SK-N-SH (cell line): ENCODE results near the gene CCDC69. TPM values are rescaled to one million over a fixed set of nuclear protein-coding genes. Genes with fewer than 3 reads are reported as not detected.
"Not testable (repeated sequence)": the region's sequence is repeated elsewhere in the genome, so short reads cannot be mapped to it uniquely, and the experiment has no call there.

Experiments
- CTCF ChIA-PET: fragments of 300-600, 350-600 bp; formaldehyde crosslinking; extraction: SDS; loops from one replicate; lab custom pipeline; 2021; lab: Yijun Ruan, JAX
- POLR2A ChIA-PET: fragments of 350-600 bp; sonication (Branson Sonifier 250); formaldehyde crosslinking; extraction: SDS; loops from one replicate; lab custom pipeline; 2020; ENCODE audit warnings: antibody characterized with exemption, inconsistent platforms; lab: Yijun Ruan, JAX
- DNase-seq: peaks from one replicate; pipeline ENCODE4 v3.0.0; 2012
- H2AFZ ChIP-seq: fragments of 200-600 bp; sonication (generic); 2 replicates; pipeline ENCODE4 v1.8.1; 2016; ENCODE audit warnings: antibody characterized with exemption, mild to moderate bottlenecking, low read depth
- H3F3A ChIP-seq: fragments of 200-600 bp; sonication (generic); replicated peaks from 2 replicates; pipeline ENCODE3; 2016; ENCODE audit warnings: antibody characterized with exemption, mild to moderate bottlenecking; ENCODE audit not compliant: insufficient read depth
- H3K27ac ChIP-seq, 2 experiments: fragments of 200-500 bp in 1 of 2; fragments of 200-600 bp in 1 of 2; sonication (Bioruptor generic) in 1 of 2; sonication (generic), shearing (Covaris generic) in 1 of 2; 2 replicates each; pipeline versions ENCODE4 v1.5.1 to v1.6.1; 2014 to 2016; ENCODE audit warnings: low read depth in 2 of 2, inconsistent platforms in 1 of 2, low read length in 1 of 2, mild to moderate bottlenecking in 1 of 2, mixed read lengths in 1 of 2
- H3K27me3 ChIP-seq: fragments of 200-600 bp; sonication (generic), shearing (Covaris generic); 2 replicates; pipeline ENCODE4 v1.6.1; 2016; ENCODE audit warnings: mixed run types; ENCODE audit not compliant: insufficient read depth
- H3K36me3 ChIP-seq, 2 experiments: fragments of 200-500 bp in 1 of 2; fragments of 200-600 bp in 1 of 2; sonication (Bioruptor generic) in 1 of 2; sonication (generic) in 1 of 2; replicated peaks in 1 of 2; 2 replicates each; pipeline versions ENCODE3 to v1.5.1; 2014 to 2016; ENCODE audit warnings: low read length in 1 of 2, mild to moderate bottlenecking in 1 of 2; ENCODE audit not compliant: insufficient read depth in 2 of 2, control insufficient read depth in 1 of 2
- H3K4me1 ChIP-seq, 2 experiments: fragments of 200-500 bp in 1 of 2; fragments of 200-600 bp in 1 of 2; sonication (Bioruptor generic) in 1 of 2; sonication (generic), shearing (Covaris generic) in 1 of 2; 2 replicates each; pipeline versions ENCODE4 v1.5.1 to v1.6.1; 2014 to 2016; ENCODE audit warnings: low read depth in 1 of 2, low read length in 1 of 2, mixed run types in 1 of 2; ENCODE audit not compliant: insufficient read depth in 2 of 2, control insufficient read depth in 1 of 2
- H3K4me2 ChIP-seq: fragments of 200-600 bp; sonication (generic), shearing (Covaris generic); 2 replicates; pipeline ENCODE4 v1.6.1; 2017; ENCODE audit warnings: mixed run types
- H3K4me3 ChIP-seq, 2 experiments: fragments of 200-500 bp in 1 of 2; fragments of 200-600 bp in 1 of 2; sonication (Bioruptor generic) in 1 of 2; sonication (generic), shearing (Covaris generic) in 1 of 2; 2 replicates each; pipeline versions ENCODE4 v1.5.1 to v1.8.1; 2014 to 2016; ENCODE audit warnings: low read depth in 2 of 2, inconsistent platforms in 1 of 2, low read length in 1 of 2, mild to moderate bottlenecking in 1 of 2, mixed read lengths in 1 of 2, moderate library complexity in 1 of 2
- H3K79me2 ChIP-seq: fragments of 200-600 bp; sonication (generic); 2 replicates; pipeline ENCODE4 v1.8.1; 2017; ENCODE audit warnings: mild to moderate bottlenecking; ENCODE audit not compliant: insufficient read depth
- H3K9ac ChIP-seq: fragments of 200-600 bp; sonication (generic); 2 replicates; pipeline ENCODE4 v1.6.1; 2017; ENCODE audit warnings: mixed run types
- H3K9me2 ChIP-seq: fragments of 200-600 bp; sonication (generic); 2 replicates; pipeline ENCODE4 v1.6.1; 2017; ENCODE audit warnings: mixed run types
- H3K9me3 ChIP-seq: fragments of 200-600 bp; sonication (generic); 2 replicates; pipeline ENCODE4 v1.6.1; 2017; ENCODE audit warnings: mixed run types, mild to moderate bottlenecking, moderate library complexity
- H4K20me1 ChIP-seq: fragments of 200-600 bp; sonication (generic); 2 replicates; pipeline ENCODE4 v1.6.1; 2017; ENCODE audit warnings: mild to moderate bottlenecking, mixed run types; ENCODE audit not compliant: insufficient read depth
- CHD2 ChIP-seq: fragments of 150-350 bp; IDR thresholded peaks from 2 replicates; pipeline ENCODE4 v1.6.1; 2018; ENCODE audit warnings: low read length; ENCODE audit not compliant: partially characterized antibody
- ELF1 ChIP-seq: IDR thresholded peaks from 2 replicates; pipeline ENCODE4 v1.4.0; 2012
- FOSL2 ChIP-seq: IDR thresholded peaks from 2 replicates; pipeline ENCODE4 v1.4.0; 2012; ENCODE audit warnings: low read depth, mild to moderate bottlenecking, moderate library complexity, borderline replicate concordance
- FOXJ3 ChIP-seq: sonication (generic); formaldehyde crosslinking; IDR thresholded peaks from 2 replicates; pipeline ENCODE4 v1.5.1; 2020; ENCODE audit warnings: mild to moderate bottlenecking, missing genetic modification reagents
- FOXM1 ChIP-seq: IDR thresholded peaks from 2 replicates; pipeline ENCODE4 v1.4.0; 2012; ENCODE audit warnings: low read depth, mild to moderate bottlenecking
- GABPA ChIP-seq: IDR thresholded peaks from 2 replicates; pipeline ENCODE4 v1.4.0; 2012; ENCODE audit warnings: low read depth, mild to moderate bottlenecking
- GATA2 ChIP-seq: sonication (generic); formaldehyde crosslinking; IDR thresholded peaks from 2 replicates; pipeline ENCODE4 v1.5.0; 2020; ENCODE audit warnings: mild to moderate bottlenecking, missing genetic modification reagents
- JUND ChIP-seq: IDR thresholded peaks from 2 replicates; pipeline ENCODE4 v1.4.0; 2012
- MAX ChIP-seq: IDR thresholded peaks from 2 replicates; pipeline ENCODE4 v1.4.0; 2012; ENCODE audit warnings: low read depth
- MXI1 ChIP-seq: IDR thresholded peaks from 2 replicates; pipeline ENCODE4 v1.6.1; 2012; ENCODE audit warnings: mild to moderate bottlenecking, low read depth, low read length, improper control_type of control experiment
- NFIC ChIP-seq: IDR thresholded peaks from 2 replicates; pipeline ENCODE4 v1.4.0; 2012; ENCODE audit warnings: borderline replicate concordance
- NRF1 ChIP-seq: IDR thresholded peaks from 2 replicates; pipeline ENCODE4 v1.6.1; 2012; ENCODE audit warnings: low read depth, mild to moderate bottlenecking, low read length
- RAD21 ChIP-seq: IDR thresholded peaks from 2 replicates; pipeline ENCODE4 v1.6.1; 2012; ENCODE audit warnings: mild to moderate bottlenecking, low read length
- RCOR1 ChIP-seq: fragments of 150-350 bp; IDR thresholded peaks from 2 replicates; pipeline ENCODE4 v1.6.1; 2017; ENCODE audit warnings: antibody characterized with exemption, low read length
- SIN3A ChIP-seq: IDR thresholded peaks from 2 replicates; pipeline ENCODE4 v1.6.1; 2012; ENCODE audit warnings: low read depth, mild to moderate bottlenecking, low read length, moderate library complexity, borderline replicate concordance
- TCF12 ChIP-seq: IDR thresholded peaks from 2 replicates; pipeline ENCODE4 v1.4.0; 2012
- TEAD4 ChIP-seq: IDR thresholded peaks from 2 replicates; pipeline ENCODE4 v1.4.0; 2012; ENCODE audit warnings: mild to moderate bottlenecking, borderline replicate concordance; ENCODE audit not compliant: insufficient read depth
- USF2 ChIP-seq: fragments of 150-350 bp; IDR thresholded peaks from 2 replicates; pipeline ENCODE4 v1.6.1; 2017; ENCODE audit warnings: antibody characterized with exemption, low read length, low read depth, borderline replicate concordance
- ZBTB33 ChIP-seq: IDR thresholded peaks from 2 replicates; pipeline ENCODE4 v1.4.0; 2012; ENCODE audit warnings: low read depth, borderline replicate concordance
- WGBS: methylation state at CpG from one replicate; pipeline ENCODE4 v1.1.6; 2017; ENCODE audit warnings: low lambda C conversion rate; 5-methylcytosine and 5-hydroxymethylcytosine counted together
- polyA plus RNA-seq, 3 experiments: library from polyadenylated mRNA; depleted of rRNA; stranded (reverse); fragments of >200 nt; gene quantifications; 2 replicates each; pipeline ENCODE4 v1.2.3, GENCODE V29; 2012

The CCDC69 gene
- polyA plus RNA-seq, 1 of the 3 experiments (the other 2 are of a cell fraction): 0.38 TPM

- no peak overlapping the region for H3K4me2 ChIP-seq
- H4K20me1 ChIP-seq: no peaks in the 10 kb centered on the region
- H3K27me3 ChIP-seq: no peaks in the 10 kb centered on the region
- H3K9me2 ChIP-seq: no peaks in the 10 kb centered on the region
- no peaks in the 10 kb centered on the region for H3F3A ChIP-seq
- no peaks in the 10 kb centered on the region for H3K79me2 ChIP-seq
- H3K9me3 ChIP-seq: no peaks in the 10 kb centered on the region
- H2AFZ ChIP-seq: no peak overlapping the region
- TF ChIP-seq NRF1 (no peak), FOXJ3 (CRISPR knock-in tag) (no peak), RAD21 (no peak), RCOR1 (no peak), FOSL2 (no peak), NFIC (no peak), TCF12 (no peak), JUND (no peak)
- peaks cover 0 to 5% of the 10 kb centered on the region in 2 experiments; a peak in 1 of 4 replicates for H3K4me1 ChIP-seq
- H3K36me3 ChIP-seq: no peaks in the 10 kb centered on the region
- ChIA-PET CTCF (no interaction called here), POLR2A (no interaction called here)
- H3K27ac ChIP-seq: no peak overlapping the region
- WGBS: 79% methylated on average over 3 of the region's 3 CpGs
- DNase-seq: no peak
- H3K9ac ChIP-seq: no peak overlapping the region
- H3K4me3 ChIP-seq: no peak overlapping the region
These were observed 31.9 kb upstream of the CCDC69 start for GRCh38 chr5:151255621-151256286.

- H3K36me3 ChIP-seq, H3K9me2 ChIP-seq, DNase-seq, H3K27ac ChIP-seq, H2AFZ ChIP-seq, H3K9me3 ChIP-seq, H3K9ac ChIP-seq, H3K4me2 ChIP-seq, H3F3A ChIP-seq, CTCF ChIA-PET, H3K4me3 ChIP-seq, H3K27me3 ChIP-seq, H4K20me1 ChIP-seq, H3K4me1 ChIP-seq, H3K79me2 ChIP-seq, POLR2A ChIA-PET: not testable (repeated sequence)
- 91% methylated on average over 3 of the region's 5 CpGs for WGBS
These were observed 31.1 kb upstream of the CCDC69 start for GRCh38 chr5:151254990-151255389.

GRCh38 chr5:151254556-151254955 lies 30.7 kb upstream of the CCDC69 start:
- 72% methylated on average over 1 of the region's 1 CpG for WGBS
- Histone ChIP-seq H3F3A (no peaks in the 10 kb centered on the region), H3K4me1 (peaks cover 0 to 5% of the 10 kb centered on the region in 2 experiments; a peak in 1 of 4 replicates), H3K9me2 (no peaks in the 10 kb centered on the region), H3K79me2 (no peaks in the 10 kb centered on the region), H2AFZ (no peak overlapping the region), H3K27ac (no peak overlapping the region), H3K4me2 (no peak overlapping the region), H3K9ac (no peak overlapping the region), H4K20me1 (no peaks in the 10 kb centered on the region), H3K36me3 (no peaks in the 10 kb centered on the region), H3K27me3 (no peaks in the 10 kb centered on the region), H3K9me3 (no peaks in the 10 kb centered on the region), H3K4me3 (no peak overlapping the region)
- TF ChIP-seq MAX (no peak), TEAD4 (no peak), GATA2 (CRISPR knock-in tag) (no peak), NRF1 (no peak), FOSL2 (no peak), MXI1 (no peak), ELF1 (no peak), ZBTB33 (no peak), NFIC (no peak), TCF12 (no peak), USF2 (no peak), SIN3A (no peak), FOXJ3 (CRISPR knock-in tag) (no peak), GABPA (no peak), FOXM1 (no peak), CHD2 (no peak)
- DNase-seq: no peak
- ChIA-PET CTCF (interaction anchor here (0.9 kb wide), 1 partner anchor 12 kb away, joined by 3 read pairs; no protein-coding TSS in a partner anchor), POLR2A (no interaction called here)
